Naive thymus-derived CD8-positive, alpha-beta T cell (primary cell): ENCODE data around the gene SERPINB5. TPM values are rescaled to one million over a fixed set of nuclear protein-coding genes. Genes with fewer than 3 reads are reported as not detected.
A peak's percentile ranks its signal among the peaks of the same experiment; 100 is the strongest.

Experiments
- ATAC-seq, 2 donors: fragments of 150-1000 bp; cut with Tn5 transposase in 1 of 2; sonication (Bioruptor Pico), chemical (Tn5 transposase) in 1 of 2; 1 replicate in 1 of 2; 2 replicates in 1 of 2; pipeline ENCODE4 v1.10.0; 2021; ENCODE audit warnings: mild to moderate bottlenecking in 2 of 2, moderate library complexity in 2 of 2
- POLR2A ChIA-PET: fragments of 350-600 bp; sonication (Branson Sonifier 250); formaldehyde crosslinking; loops from one replicate; lab custom pipeline; 2021; ENCODE audit warnings: antibody characterized with exemption; lab: Charles Lee
- DNase-seq, 10 donors: peaks; one replicate each; pipeline versions ENCODE4 v3.0.0 to v3.0.0-alpha.2; 2020 to 2022
- H3K27ac Mint-ChIP-seq, 10 donors: one replicate each; pipeline ENCODE4 v1.8.0; 2020 to 2022; ENCODE audit warnings: mild to moderate bottlenecking in 10 of 10, mixed read lengths in 10 of 10, moderate library complexity in 4 of 10, inconsistent platforms in 1 of 10
- H3K27me3 Mint-ChIP-seq, 5 donors: one replicate each; pipeline ENCODE4 v1.8.0; 2021 to 2022; ENCODE audit warnings: mixed read lengths in 5 of 5
- H3K36me3 Mint-ChIP-seq, 3 donors: one replicate each; pipeline ENCODE4 v1.8.0; 2020 to 2022; ENCODE audit warnings: mixed read lengths in 3 of 3, mild to moderate bottlenecking in 2 of 3, inconsistent platforms in 1 of 3
- H3K4me1 Mint-ChIP-seq, 4 donors: one replicate each; pipeline ENCODE4 v1.8.0; 2021 to 2022; ENCODE audit warnings: mixed read lengths in 4 of 4
- H3K4me3 Mint-ChIP-seq, 10 donors: one replicate each; pipeline ENCODE4 v1.8.0; 2020 to 2022; ENCODE audit warnings: mild to moderate bottlenecking in 10 of 10, mixed read lengths in 10 of 10, moderate library complexity in 6 of 10, inconsistent platforms in 1 of 10
- H3K9me3 Mint-ChIP-seq, 9 donors: one replicate each; pipeline ENCODE4 v1.8.0; 2020 to 2022; ENCODE audit warnings: mixed read lengths in 9 of 9, mild to moderate bottlenecking in 3 of 9, inconsistent platforms in 1 of 9, moderate library complexity in 1 of 9
- polyA plus RNA-seq, 3 donors: library from polyadenylated mRNA; unstranded; fragments of 300-500 nt; fragmentation: Illumina TruSeq; gene quantifications; one replicate each; pipeline ENCODE4 v1.2.3, GENCODE V29; 2021
- total RNA-seq, 8 experiments: library from RNA in 2 of 8; stranded (reverse) in 2 of 8; gene quantifications; one replicate each; pipeline ENCODE4 v1.2.3 and lab custom pipeline; 2021 to 2026

The SERPINB5 gene
- total and polyA plus RNA-seq, 5 experiments from 2014 or later = not detected

DNA sequence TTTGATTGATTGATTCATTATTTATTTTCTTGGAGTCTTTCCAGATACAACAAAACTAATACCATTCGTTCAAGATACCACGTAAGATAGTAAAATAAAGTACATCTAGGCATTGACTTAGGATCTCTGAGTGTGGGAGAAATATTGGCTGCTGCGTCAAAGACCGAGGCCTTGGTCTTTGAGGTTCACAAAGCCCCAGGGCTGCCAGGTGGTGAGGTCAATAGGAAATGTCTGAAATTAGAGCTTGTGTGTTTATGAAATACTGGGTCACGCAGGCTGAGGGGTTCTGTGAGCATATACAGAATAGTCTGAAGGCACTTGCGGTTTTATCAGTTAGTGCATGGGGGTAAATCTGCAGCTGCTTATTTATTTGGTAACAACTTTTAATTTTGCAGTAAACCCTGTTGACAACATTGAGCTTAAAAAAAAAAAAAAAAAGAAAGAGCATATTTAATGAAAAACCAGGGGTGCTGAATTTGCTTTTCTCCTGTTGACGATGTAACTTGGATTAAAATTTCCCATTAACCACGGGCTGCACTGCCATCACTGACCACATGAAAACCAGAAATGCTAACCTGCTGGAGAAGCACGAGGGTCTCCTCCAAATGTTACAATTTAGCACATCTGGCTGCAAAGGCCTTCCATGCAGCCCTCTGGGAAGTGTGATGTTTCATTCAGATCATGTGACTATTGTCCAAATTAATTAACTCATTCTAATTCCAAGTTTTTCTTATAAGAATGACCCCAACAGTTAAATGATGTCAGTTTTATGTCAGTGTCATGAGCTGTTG lies 38.3 kb downstream of the SERPINB5 start:
- Mint-ChIP-seq H3K36me3 (no peaks in the 10 kb centered on the region), H3K4me3 (no peak overlapping the region), H3K9me3 (no peaks in the 10 kb centered on the region), H3K27ac (no peak overlapping the region), H3K27me3 (peaks cover 6 to 37% (median 26%) of the 10 kb centered on the region in 5 donors), H3K4me1 (peaks cover 0 to 7% (median 2%) of the 10 kb centered on the region in 4 donors)
- ATAC-seq = no peak
- DNase-seq = no peak
- POLR2A ChIA-PET = no interaction called here

DNA sequence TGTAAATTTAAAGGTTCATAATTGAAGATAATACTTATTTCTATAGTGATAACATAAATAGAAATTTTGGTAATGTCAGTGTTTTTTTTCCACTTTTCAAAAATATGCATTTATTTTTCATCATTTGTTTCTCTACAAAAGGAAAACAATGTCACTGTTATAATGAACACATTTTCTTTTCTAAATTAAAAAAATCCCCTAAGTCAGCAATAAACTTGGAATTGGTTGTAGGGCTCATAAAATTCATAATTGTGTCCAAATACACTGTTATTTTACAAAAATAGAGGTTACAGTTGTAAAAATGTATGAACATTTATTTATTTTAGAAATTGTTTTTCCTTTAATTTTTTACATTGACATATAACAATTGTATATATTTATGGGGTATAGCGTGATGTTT lies 39.0 kb downstream of the SERPINB5 start:
- Mint-ChIP-seq H3K27ac (no peak overlapping the region), H3K4me3 (no peak overlapping the region), H3K9me3 (no peaks in the 10 kb centered on the region), H3K4me1 (peaks cover 0 to 7% (median 2%) of the 10 kb centered on the region in 4 donors), H3K27me3 (peaks cover 8 to 30% (median 28%) of the 10 kb centered on the region in 5 donors), H3K36me3 (no peaks in the 10 kb centered on the region)
- POLR2A ChIA-PET = no interaction called here
- ATAC-seq = no peak
- DNase-seq = no peak

DNA sequence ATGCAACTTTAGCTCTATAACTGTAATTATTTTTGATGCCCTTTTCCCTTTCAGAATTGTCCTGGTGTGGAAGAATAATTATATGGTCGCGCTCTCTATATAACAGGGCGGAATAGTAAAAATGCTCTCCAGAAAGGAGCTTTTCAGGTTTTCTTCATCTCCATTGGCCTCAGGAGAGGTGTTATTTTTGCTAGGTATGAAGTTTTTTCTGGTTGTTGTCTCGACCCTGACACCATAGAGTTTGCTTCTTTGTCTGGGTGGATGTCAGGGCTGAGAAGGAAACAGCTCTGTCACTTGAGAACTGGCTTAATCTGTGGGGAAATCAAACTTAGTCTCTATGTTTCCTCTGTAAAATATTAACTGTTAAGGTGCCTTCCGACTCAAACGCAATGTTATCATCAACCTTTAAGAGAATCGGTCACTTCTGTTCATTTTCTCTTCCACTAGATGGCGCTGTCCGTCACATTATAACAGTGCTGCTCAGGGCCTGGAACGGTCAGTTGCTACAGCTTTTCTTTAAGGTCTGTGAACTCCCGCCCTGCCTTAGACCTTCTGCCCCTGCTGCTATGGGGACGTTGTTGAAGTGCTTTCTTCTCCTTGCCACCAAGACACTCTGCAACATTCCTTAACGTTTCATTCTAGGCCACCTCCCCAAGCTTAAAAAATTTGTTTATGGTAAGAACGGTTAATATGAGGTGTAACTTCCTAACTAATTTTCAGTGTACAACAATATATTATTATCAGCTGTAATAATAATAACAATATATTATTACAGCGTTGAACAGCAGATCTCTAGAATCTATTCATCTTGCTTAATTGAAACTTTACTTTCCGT lies 41.6 kb downstream of the SERPINB5 start:
- no peak overlapping the region for H3K27ac Mint-ChIP-seq
- DNase-seq = peak in 9 of 10 donors; percentile 8 to 76 (median 47)
- H3K9me3 Mint-ChIP-seq = no peaks in the 10 kb centered on the region
- H3K4me3 Mint-ChIP-seq = no peak overlapping the region
- peak; percentile 63 to 67 for ATAC-seq
- peaks cover 0 to 7% (median 1%) of the 10 kb centered on the region in 4 donors for H3K4me1 Mint-ChIP-seq
- POLR2A ChIA-PET = no interaction called here
- no peaks in the 10 kb centered on the region for H3K36me3 Mint-ChIP-seq
- peaks cover 3 to 22% (median 13%) of the 10 kb centered on the region in 5 donors for H3K27me3 Mint-ChIP-seq

DNA sequence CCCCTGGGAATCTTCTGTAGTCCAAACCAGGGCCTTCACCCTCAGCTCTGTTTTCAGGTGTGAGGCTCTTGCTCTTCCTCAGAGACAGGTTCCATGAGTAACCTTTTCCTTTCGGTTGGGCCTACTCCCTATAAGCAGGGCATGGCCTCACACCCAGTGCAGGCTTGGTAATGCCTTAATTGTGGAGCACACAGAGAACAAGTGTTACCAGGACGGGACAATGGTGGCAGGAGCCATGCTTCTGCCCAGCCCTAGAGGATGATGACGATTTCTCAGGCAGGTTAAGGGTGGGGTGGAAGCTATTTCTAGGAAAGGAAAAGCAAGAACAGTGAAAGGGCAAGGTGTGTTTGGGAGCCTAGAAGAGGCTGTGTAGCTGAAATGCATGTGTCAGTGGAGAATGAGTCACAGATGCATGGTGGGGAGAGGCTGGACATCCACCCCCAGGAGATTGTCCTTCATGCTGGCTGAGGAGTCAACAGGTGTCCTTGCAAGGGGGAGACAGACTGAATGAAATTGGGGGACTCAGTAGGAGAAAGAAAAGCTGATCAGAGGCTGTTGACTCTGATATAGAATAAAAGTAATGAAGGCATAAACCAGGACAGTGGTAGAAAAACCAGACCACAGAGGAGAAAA lies 43.4 kb downstream of the SERPINB5 start:
- Mint-ChIP-seq H3K27ac (no peak overlapping the region), H3K36me3 (no peaks in the 10 kb centered on the region), H3K4me3 (no peak overlapping the region), H3K9me3 (no peaks in the 10 kb centered on the region), H3K27me3 (peaks cover 5 to 21% (median 12%) of the 10 kb centered on the region in 5 donors), H3K4me1 (peaks cover 0 to 7% (median 1%) of the 10 kb centered on the region in 4 donors)
- ATAC-seq (no peak), DNase-seq (no peak)
- POLR2A ChIA-PET = no interaction called here

DNA sequence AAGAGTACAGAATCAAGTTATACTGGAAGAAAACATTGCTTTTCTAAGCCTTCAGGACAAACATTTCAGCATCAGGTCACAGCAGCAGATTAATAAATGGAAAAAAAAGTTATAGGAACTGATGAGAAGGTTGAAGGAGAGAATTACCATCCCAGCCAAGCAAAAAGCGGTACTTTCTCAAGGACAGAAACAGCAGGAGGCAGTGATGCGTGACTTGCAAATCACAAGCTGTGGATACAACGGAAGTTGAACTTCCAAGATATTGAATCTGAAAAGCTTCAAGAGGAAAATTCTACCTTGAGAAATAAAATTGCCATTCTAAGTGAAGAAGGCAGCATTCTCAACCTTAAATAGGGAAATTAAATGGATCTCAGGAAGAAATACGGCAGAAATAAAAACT lies 46.9 kb downstream of the SERPINB5 start:
- ATAC-seq (no peak), DNase-seq (no peak)
- POLR2A ChIA-PET = no interaction called here
- Mint-ChIP-seq H3K36me3 (no peaks in the 10 kb centered on the region), H3K4me1 (peaks cover 0 to under 1% (median 0%) of the 10 kb centered on the region in 4 donors), H3K4me3 (no peak overlapping the region), H3K27me3 (peaks cover 0 to 25% (median 7%) of the 10 kb centered on the region in 5 donors), H3K27ac (peak overlapping the region in 1 of 10 donors; percentile 6), H3K9me3 (peaks cover 0 to 5% (median 0%) of the 10 kb centered on the region in 9 donors)

DNA sequence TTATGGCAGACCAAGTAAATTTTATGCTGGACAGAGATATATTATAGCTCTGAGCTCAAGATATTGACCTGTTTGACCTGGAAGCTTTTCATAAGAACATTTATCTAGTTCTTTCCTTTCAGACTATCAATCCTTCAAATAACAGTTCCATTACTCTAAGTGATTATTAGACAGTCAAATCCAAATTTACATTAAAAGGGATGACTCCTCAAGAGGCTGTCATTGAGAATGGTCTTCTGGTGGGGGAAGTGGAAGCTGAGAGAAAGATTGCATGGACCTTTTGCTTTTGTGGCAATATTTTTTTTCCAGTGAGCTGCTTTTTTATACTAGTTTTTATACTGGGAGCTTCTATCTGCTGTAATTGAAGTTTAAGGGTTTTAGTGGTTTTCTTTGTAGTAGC lies 50.5 kb downstream of the SERPINB5 start:
- DNase-seq (no peak), ATAC-seq (no peak)
- Mint-ChIP-seq H3K4me1 (no peaks in the 10 kb centered on the region), H3K4me3 (no peak overlapping the region), H3K9me3 (peaks cover 0 to 5% (median 0%) of the 10 kb centered on the region in 9 donors), H3K27me3 (peaks cover 1 to 13% (median 7%) of the 10 kb centered on the region in 5 donors), H3K27ac (no peak overlapping the region), H3K36me3 (no peaks in the 10 kb centered on the region)
- POLR2A ChIA-PET = no interaction called here

DNA sequence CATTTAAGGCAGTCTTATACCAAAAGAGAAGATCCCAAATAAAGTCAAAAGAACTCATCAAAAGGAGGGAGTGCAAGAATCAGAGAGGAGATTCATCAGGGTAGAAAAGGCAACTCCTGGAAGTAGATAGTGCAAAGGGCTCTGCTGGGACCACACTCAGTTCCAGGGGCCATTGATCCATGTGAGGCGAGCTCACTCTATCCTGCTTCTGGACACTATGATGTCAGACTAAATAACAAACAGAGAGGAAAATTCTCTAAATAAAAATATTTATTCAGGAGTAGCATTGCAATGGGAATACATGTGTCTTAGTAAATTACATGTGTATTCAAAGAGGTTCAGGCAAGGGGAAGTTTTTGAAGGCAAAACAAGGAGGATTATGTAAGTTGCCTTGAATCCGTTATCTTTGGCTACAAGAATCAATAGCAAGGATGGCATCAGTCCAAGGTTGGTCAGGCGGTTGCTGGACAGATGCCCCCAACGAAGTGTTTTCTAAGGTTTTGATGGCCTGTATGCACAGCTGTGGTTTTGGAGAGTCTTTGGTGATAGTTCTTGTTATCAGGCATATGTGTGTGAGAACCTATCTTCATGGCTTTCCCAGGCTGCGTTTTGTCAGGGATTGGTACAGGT lies 52.2 kb downstream of the SERPINB5 start:
- Mint-ChIP-seq H3K27me3 (peaks cover 0 to 11% (median 3%) of the 10 kb centered on the region in 5 donors), H3K4me1 (no peaks in the 10 kb centered on the region), H3K4me3 (no peak overlapping the region), H3K27ac (no peak overlapping the region), H3K9me3 (peaks cover 0 to 5% (median 0%) of the 10 kb centered on the region in 9 donors), H3K36me3 (no peaks in the 10 kb centered on the region)
- no peak for DNase-seq
- POLR2A ChIA-PET = no interaction called here
- no peak for ATAC-seq

DNA sequence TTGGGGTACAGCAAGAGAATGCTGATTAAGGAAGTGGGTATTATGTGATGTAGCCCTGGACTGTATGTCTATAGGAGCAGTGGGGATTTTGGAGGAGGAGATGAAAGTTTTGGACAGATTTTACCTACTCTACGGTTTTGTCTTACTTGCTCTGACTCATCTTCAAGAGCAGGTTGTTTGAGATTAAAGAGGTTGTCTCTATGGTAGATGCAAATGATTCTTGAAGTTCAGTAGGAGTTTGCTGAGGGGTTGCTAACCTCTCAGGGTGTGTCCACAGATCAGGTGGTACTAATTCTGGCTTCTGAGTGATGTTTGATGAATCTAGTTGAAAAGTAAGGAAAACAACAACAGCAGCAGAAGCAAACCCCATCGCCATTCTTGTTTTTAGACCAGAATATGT lies 55.7 kb downstream of the SERPINB5 start:
- no peak for DNase-seq
- Mint-ChIP-seq H3K27ac (no peak overlapping the region), H3K36me3 (no peaks in the 10 kb centered on the region), H3K4me3 (no peak overlapping the region), H3K9me3 (peaks cover 0 to under 1% (median 0%) of the 10 kb centered on the region in 9 donors), H3K27me3 (peaks cover 0 to 21% (median 11%) of the 10 kb centered on the region in 5 donors), H3K4me1 (no peaks in the 10 kb centered on the region)
- POLR2A ChIA-PET = no interaction called here
- ATAC-seq = no peak

DNA sequence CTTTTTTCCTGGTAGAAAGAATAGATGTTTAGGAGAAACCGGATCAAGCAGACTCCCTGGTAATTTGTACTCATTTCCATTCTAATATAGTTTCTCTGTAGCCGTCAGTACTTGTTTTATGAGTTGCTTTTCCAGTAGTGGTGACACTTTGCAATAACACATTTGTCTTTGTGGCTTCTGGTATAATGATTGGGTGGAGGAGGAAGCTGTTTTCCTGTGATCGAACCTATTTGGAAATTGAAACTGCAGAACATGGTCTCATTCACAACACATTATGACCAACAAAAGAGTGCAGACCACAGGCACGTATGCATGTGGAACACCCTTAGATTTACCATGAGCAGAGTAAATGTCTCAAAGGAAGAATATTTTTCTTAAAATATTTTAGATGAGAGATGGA lies 57.9 kb downstream of the SERPINB5 start:
- Mint-ChIP-seq H3K27ac (no peak overlapping the region), H3K9me3 (no peaks in the 10 kb centered on the region)

DNA sequence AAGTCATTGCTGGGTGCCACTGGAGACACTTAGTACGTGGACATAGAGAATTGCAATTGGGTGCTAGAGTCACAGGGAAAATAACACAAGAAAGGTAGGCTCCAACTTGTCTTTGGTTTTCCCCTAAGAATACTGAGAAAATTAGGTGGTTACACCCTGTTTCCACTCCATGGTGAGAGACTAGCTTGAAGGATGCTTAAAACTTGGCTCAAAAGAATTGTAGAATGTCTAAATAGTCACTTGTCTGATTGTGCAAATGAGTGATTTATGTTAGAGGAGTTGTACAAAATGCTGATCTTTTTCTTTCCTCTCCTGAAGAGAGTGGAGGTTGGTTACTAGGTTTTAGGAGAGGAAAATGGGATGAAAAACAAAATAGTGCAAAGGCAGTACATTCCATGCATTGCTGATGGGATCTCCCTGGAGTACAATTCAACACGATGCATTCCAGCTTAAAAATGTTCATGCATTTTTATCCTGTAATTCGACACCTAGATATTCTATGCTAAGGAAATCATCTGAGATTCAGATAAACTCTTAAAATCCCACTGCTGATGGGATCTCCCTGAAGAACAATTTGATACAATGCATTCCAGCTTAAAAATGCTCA lies 63.2 kb downstream of the SERPINB5 start:
- POLR2A ChIA-PET = no interaction called here
- no peak for ATAC-seq
- no peak overlapping the region for H3K27ac Mint-ChIP-seq
- H3K9me3 Mint-ChIP-seq = no peaks in the 10 kb centered on the region
- H3K36me3 Mint-ChIP-seq = no peaks in the 10 kb centered on the region
- peaks cover 10 to 34% (median 21%) of the 10 kb centered on the region in 5 donors for H3K27me3 Mint-ChIP-seq
- H3K4me3 Mint-ChIP-seq = no peak overlapping the region
- no peak for DNase-seq
- no peaks in the 10 kb centered on the region for H3K4me1 Mint-ChIP-seq

More for the DNA sequence above, 57.9 kb downstream of the SERPINB5 start:
- H3K36me3 Mint-ChIP-seq = no peaks in the 10 kb centered on the region
- POLR2A ChIA-PET = no interaction called here
- DNase-seq = no peak
- ATAC-seq = no peak
- no peak overlapping the region for H3K4me3 Mint-ChIP-seq
- H3K27me3 Mint-ChIP-seq = peaks cover 8 to 22% (median 16%) of the 10 kb centered on the region in 5 donors
- no peaks in the 10 kb centered on the region for H3K4me1 Mint-ChIP-seq

DNA sequence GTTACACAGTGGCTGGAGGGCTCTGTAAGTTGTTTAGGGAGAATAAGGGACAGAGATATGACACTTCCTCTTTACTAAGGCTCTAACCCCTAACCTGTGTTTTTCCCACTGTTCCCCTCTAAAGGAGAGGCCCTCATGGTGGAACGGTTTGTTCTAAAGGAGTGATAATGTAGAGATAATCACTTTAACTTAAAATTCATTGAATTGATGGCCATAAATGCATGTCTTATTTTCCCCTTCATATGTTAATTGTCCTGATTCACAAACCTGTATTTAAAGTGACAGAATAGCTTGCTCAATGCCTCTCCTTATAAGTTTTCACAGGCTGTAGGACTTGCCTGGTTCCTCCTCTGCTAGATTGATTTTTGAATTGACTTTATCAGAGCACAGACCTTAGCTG lies 65.3 kb downstream of the SERPINB5 start, which contains the start of gene SERPINB12:
Gene SERPINB12 (plus strand): TSS at position 301 of the 400 bp plus-strand sequence. CDS start 13,791 bp downstream, outside the sequence.
- ATAC-seq (no peak), DNase-seq (no peak)
- Mint-ChIP-seq H3K4me3 (no peak within 1 kb of the TSS), H3K9me3 (no peaks in the 10 kb centered on the region), H3K27ac (no peak within 1 kb of the TSS), H3K27me3 (peaks cover 11 to 40% (median 20%) of the 10 kb centered on the region in 5 donors), H3K4me1 (no peaks in the 10 kb centered on the region), H3K36me3 (no peaks in the 10 kb centered on the region)
- POLR2A ChIA-PET = no interaction called here

DNA sequence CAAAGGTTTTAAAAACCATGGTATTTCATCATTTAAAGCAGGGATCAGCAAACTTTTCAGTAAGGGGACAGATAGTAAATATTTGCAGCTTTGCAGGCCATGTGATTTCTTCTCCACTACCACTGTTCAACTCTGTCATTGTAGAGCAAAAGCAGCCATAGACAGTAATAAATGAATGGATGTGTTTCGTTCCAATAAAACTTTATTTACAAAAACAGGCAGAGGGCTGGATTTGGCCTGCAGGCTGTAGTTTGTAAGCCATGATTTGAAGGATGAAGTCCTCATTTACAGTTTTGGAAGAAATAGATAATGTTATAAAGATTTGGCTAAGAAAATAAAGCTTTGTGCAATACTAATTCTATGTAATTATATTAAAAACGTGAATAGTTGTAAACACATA lies 67.3 kb downstream of the SERPINB5 start:
- POLR2A ChIA-PET = no interaction called here
- no peaks in the 10 kb centered on the region for H3K9me3 Mint-ChIP-seq
- no peak overlapping the region for H3K27ac Mint-ChIP-seq
- DNase-seq = no peak
- H3K36me3 Mint-ChIP-seq = no peaks in the 10 kb centered on the region
- peaks cover 11 to 38% (median 17%) of the 10 kb centered on the region in 5 donors for H3K27me3 Mint-ChIP-seq
- H3K4me3 Mint-ChIP-seq = no peak overlapping the region
- H3K4me1 Mint-ChIP-seq = no peaks in the 10 kb centered on the region
- no peak for ATAC-seq
